ENCODE measurements around the gene ASCC3.

The ASCC3 gene

DNA sequence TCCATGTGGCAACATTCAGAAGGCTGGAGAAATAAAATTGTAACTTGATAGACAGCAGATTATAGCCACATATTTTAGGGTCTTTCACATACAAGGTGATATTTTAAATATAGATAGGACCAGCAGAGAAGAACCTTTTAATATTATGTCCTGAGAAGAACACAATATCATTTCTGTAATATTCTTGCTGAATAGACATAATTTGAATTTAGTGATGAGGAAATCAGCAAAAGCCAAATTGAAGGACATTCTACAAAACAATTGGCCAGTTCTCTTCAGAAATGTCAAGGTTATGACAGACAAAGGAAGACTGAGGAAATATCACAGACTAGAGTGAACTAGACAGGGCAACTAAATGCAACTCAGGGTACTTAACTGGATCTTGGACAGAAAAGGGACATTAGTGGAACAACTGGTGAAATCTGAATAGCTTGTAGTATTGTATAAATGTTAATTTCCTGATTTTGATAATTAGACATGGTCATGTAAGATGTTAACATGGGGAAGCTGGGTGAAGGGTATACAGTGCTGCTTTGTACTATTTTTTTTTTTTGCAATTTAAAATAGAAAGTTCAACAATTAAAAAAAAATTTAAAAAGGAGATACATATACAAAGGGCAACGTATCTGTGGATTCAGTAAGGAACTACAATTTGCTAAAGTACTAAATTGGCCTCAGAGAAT is 281.9 kb downstream of the ASCC3 start:
- TF ChIP-seq CTCF (IDR thresholded peaks at IDR 0.05; ENCODE audit: low read depth, low read length): no peak
- in situ Hi-C loops (cut with HindIII; ENCODE audit: low sequenced_read_pairs): no loop called here
- no peak overlapping the region for H3K4me3 ChIP-seq (ENCODE audit: low read depth, low read length)
- DNase-seq (ENCODE audit: low read depth, low spot score): no peak

- DNase-seq (ENCODE audit: low read depth, low spot score): no peak
- no peak overlapping the region for H3K4me3 ChIP-seq (ENCODE audit: low read depth, low read length)
- in situ Hi-C loops (cut with HindIII; ENCODE audit: low sequenced_read_pairs): no loop called here
- no peak for TF ChIP-seq CTCF (IDR thresholded peaks at IDR 0.05; ENCODE audit: low read depth, low read length)
Observed at GRCh38 chr6:100595456-100595855, 285.7 kb downstream of the ASCC3 start.

DNA sequence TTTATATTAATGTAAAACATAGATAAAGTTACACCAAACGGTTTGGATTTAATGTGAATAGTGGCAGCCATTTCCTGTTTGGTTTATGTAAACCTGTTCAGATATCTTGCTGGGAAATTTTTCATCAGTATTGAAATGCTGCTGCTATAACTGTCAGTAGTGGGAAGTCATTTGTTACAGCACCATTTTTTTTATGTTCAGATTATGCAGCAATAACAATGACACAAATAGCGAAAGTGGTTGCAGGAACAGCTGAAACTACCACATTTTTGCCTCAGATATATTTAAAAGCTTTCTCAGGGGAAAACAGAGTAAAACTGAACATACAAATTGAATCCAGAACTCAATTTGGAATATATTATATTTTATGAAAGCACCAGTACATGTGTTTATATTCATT is 287.6 kb downstream of the ASCC3 start:
- in situ Hi-C loops (cut with HindIII; ENCODE audit: low sequenced_read_pairs): no loop called here
- DNase-seq (ENCODE audit: low read depth, low spot score): no peak
- H3K4me3 ChIP-seq (ENCODE audit: low read depth, low read length): no peak overlapping the region
- TF ChIP-seq CTCF (IDR thresholded peaks at IDR 0.05; ENCODE audit: low read depth, low read length): no peak

- no peak for TF ChIP-seq CTCF (IDR thresholded peaks at IDR 0.05; ENCODE audit: low read depth, low read length)
- in situ Hi-C loops (cut with HindIII; ENCODE audit: low sequenced_read_pairs): no loop called here
- no peak overlapping the region for H3K4me3 ChIP-seq (ENCODE audit: low read depth, low read length)
- DNase-seq (ENCODE audit: low read depth, low spot score): no peak
Observed at GRCh38 chr6:100592929-100593328, 288.2 kb downstream of the ASCC3 start.

GRCh38 chr6:100577425-100577824 is 303.7 kb downstream of the ASCC3 start:
- in situ Hi-C loops (cut with HindIII; ENCODE audit: low sequenced_read_pairs): no loop called here
- TF ChIP-seq CTCF (IDR thresholded peaks at IDR 0.05; ENCODE audit: low read depth, low read length): no peak
- no peak overlapping the region for H3K4me3 ChIP-seq (ENCODE audit: low read depth, low read length)
- DNase-seq (ENCODE audit: low read depth, low spot score): no peak

GRCh38 chr6:100575921-100576320 is 305.2 kb downstream of the ASCC3 start:
- H3K4me3 ChIP-seq (ENCODE audit: low read depth, low read length): no peak overlapping the region
- no peak for TF ChIP-seq CTCF (IDR thresholded peaks at IDR 0.05; ENCODE audit: low read depth, low read length)
- in situ Hi-C loops (cut with HindIII; ENCODE audit: low sequenced_read_pairs): no loop called here
- no peak for DNase-seq (ENCODE audit: low read depth, low spot score)
